ENCODE results near the gene MRPS5.
"Not testable (repeated sequence)": the region's sequence is repeated elsewhere in the genome, so short reads cannot be mapped to it uniquely, and the experiment has no call there.

MRPS5 gene

DNA sequence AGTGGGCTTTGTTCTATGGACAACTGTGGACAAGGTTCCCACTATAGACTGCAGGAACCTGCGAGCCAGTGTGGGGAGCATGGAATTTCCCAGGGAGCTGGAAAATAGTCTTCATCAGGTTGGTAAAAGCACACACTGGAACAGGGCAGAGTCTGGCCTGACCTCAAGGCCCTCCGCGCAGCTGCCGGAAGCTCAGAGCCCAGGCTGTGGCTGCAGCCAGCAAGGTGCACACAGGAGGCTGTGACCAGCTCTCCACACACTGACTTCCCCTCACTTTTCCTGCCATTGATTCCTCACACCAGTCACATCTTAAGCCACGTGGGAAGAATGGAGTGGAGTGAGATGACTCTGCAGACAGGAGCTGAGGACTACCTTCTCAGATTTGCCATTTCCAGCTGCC, 77.0 kb downstream of the MRPS5 start:
- DNase-seq, result no peak

GRCh38 chr2:95043300-95044093, 78.1 kb downstream of the MRPS5 start:
- no peak for DNase-seq

DNA sequence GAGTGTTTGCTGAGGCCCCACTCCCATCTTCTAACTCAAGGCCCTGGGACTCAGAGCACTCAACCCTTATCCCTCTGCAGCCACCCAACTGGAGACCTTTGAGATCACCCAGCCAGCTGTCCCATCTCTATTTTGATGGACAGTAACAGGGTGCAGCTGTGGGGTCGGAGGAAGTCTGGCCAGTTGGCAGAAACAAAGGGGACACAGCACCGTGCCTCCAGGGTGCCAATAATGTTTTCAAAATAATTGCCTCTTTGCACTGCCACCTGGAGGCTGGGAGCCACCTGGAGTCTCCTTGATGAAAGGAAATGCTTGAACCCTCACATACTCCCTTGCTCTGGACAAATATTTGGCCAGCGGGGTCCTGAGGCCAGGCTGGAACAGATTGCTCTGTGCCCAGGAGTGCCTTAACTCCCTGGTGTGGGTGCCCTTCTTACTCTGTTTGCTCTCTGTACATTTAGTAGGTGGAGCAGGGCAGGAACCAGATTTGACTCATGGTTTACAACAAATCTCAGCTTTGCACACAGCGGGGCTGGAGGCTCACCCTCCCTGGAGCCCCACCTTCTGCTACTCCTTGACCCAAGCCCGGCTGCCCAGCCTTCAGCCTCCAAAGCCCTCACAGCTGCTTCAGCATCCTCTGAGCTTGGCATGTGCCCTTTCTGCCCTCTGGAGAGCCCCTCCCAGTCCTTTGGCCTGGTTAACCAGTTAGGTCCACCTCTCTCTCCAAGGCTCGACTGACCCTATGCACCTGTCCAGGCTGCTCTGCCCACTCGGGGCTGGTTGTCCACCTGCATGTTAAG, 78.9 kb downstream of the MRPS5 start:
- no peak for DNase-seq

- DNase-seq, result no peak
Measured at GRCh38 chr2:95041824-95042442, 79.7 kb downstream of the MRPS5 start.

DNA sequence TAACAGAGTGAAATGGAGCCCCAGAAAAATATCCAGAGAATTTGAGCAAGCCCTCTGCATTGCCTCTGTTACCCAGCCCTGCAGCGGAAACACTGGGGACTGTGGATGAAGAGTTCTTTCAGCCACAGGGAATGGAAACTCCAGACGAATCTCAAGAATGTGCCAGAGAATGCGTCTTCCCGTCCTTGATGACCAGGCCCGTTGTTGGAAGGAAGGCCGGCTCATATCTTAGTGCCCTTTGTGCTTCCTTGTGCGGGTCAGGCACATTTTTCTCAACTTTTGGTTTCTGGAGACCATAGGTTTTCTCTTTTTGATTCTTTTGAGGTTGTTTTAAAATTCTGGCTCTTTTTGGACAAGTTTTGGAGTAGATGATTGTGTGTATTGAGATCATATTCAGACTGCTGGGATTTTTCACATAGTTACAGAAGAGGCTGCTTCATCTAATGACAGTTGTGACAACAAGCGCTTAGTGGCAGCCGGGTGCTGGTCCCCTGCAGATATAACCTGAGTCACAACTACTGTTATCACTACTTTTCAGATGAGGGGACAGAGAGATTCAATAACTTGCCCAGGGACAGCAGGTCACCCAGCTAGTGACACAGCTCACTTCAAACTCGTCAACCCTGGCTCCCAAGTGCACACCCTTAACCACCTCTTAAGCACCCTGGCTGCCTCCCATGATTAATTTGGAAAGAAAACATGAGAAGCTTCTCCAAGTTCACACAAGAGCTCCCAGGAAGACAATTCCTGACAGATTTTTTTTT, 80.4 kb downstream of the MRPS5 start:
- DNase-seq, result no peak

- DNase-seq, result no peak
Measured at GRCh38 chr2:95040426-95040825, 81.2 kb downstream of the MRPS5 start.

DNA sequence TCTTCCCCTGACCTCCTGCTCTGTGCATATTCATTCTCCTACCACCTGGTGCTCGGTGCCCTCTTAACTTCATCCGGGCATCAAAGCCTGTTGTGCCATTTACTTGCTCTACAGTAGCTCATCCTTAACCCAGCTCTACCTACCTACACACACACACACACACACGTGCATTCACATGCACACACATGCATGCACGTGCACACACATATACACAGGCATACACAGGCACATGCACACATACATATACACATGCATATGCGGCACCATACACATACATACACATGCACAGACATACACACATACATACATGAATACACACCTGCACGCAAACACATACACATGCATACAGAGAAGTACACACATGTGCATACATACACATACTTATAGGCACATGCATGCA, 81.6 kb downstream of the MRPS5 start:
- DNase-seq, result no peak

- DNase-seq, result peak; percentile 63
Measured at GRCh38 chr2:95039363-95039762, 82.2 kb downstream of the MRPS5 start.

DNA sequence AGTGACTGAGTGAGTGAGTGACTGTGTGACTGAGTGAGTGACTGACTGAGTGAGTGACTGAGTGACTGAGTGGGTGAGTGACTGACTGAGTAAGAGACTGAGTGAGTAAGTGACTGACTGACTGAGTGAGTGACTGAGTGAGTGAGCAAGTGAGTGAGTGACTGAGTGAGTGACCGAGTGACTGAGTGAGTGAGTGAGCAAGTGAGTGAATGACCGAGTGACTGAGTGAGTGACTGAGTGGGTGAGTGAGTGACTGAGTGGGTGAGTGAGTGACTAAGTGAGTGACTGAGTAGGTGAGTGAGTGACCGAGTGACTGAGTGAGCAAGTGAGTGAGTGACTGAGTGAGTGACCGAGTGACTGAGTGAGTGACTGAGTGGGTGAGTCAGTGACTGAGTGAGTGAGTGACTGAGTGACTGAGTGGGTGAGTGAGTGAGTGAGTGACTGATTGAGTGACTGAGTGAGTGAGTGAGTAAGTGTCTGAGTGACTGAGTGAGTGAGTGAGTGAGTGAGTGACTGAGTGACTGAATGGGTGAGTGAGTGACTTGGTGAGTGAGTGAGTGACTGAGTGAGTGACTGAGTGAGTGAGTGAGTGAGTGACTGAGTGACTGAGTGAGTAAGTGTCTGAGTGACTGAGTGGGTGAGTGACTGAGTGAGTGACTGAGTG, 82.8 kb downstream of the MRPS5 start:
- DNase-seq, result no peak

DNA sequence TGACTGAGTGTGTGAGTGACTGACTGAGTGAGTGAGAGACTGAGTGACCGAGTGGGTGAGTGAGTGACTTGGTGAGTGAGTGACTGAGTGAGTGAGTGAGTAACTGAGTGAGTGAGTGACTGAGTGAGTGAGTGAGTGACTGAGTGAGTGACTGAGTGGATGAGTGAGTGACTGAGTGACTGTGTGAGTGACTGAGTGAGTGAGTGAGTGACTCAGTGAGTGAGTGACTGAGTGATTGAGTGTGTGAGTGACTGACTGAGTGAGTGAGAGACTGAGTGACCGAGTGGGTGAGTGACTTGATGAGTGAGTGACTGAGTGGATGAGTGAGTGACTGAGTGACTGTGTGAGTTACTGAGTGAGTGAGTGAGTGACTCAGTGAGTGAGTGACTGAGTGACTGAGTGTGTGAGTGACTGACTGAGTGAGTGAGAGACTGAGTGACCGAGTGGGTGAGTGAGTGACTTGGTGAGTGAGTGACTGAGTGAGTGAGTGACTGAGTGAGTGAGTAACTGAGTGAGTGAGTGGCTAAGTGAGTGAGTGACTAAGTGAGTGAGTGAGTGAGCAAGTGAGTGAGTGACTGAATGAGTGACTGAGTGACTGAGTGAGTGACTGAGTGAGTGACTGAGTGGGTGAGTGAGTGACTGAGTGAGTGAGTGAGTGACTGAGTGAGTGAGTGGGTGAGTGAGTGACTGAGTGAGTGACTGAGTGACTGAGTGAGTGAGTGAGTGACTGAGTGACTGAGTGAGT, 83.6 kb downstream of the MRPS5 start:
- not testable (repeated sequence) for DNase-seq

DNA sequence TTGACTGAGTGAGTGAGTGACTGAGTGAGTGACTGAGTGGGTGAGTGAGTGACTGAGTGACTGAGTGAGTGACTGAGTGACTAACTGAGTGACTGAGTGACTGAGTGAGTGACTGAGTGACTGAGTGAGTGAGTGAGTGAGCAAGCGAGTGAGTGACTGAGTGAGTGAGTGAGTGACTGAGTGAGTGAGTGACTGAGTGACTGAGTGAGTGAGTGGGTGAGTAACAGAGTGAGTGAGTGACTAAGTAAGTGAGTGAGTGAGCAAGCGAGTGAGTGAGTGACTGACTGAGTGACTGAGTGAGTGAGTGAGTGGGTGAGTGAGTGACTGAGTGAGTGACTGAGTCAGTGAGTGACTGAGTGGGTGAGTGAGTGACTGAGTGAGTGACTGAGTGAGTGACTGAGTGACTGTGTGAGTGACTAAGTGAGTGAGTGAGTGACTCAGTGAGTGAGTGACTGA, 84.2 kb downstream of the MRPS5 start:
- DNase-seq, result no peak

DNA sequence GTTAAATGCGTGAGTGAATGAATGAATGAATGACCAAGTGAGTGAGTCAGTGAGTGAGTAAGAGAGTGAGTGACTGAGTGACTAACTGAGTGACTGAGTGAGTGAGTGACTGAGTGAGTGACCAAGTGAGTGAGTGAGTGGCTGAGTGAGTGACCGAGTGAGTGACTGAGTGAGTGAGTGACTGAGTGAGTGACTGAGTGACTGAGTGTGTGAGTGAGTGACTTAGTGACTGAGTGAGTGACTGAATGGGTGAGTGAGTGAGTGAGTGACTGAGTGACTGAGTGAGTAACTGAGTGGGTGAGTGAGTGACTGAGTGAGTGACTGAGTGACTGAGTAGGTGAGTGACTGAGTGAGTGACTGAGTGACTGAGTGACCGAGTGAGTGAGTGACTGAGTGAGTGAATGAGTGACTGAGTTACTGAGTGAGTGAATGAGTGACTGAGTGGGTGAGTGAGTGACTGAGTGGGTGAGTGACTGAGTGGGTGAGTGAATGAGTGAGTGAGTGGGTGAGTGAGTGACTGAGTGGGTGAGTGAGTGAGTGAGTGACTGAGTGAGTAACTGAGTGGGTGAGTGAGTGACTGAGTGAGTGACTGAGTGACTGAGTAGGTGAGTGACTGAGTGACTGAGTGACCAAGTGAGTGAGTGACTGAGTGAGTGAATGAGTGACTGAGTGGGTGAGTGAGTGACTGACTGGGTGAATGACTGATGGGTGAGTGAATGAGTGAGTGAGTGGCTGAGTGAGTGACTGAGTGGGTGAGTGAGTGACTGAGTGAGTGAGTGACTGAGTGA, 84.8 kb downstream of the MRPS5 start:
- DNase-seq, result no peak

Measured in stimulated activated CD4-positive, alpha-beta T cell treated with anti-CD3 and anti-CD28 coated beads, Interleukin-4, amount 100 ng/mL, for 24 hours (primary cell).